GM19099 (cell line): ENCODE data around the gene NECAB2.

ENCODE experiments used
- POLR2A ChIP-seq: IDR thresholded peaks from 3 replicates; pipeline ENCODE4 v1.6.1; 2011; ENCODE audit warnings: low read depth; ENCODE audit not compliant: insufficient read length; ENCODE audit errors: extremely low read depth

NECAB2 gene

GRCh38 chr16:83967838-83968305 lies at the start of gene NECAB2:
Gene NECAB2, plus strand, starts transcription at chr16:83968244. Its CDS starts 405 bp downstream, at chr16:83968649.
- TF ChIP-seq POLR2A: no peak

DNA sequence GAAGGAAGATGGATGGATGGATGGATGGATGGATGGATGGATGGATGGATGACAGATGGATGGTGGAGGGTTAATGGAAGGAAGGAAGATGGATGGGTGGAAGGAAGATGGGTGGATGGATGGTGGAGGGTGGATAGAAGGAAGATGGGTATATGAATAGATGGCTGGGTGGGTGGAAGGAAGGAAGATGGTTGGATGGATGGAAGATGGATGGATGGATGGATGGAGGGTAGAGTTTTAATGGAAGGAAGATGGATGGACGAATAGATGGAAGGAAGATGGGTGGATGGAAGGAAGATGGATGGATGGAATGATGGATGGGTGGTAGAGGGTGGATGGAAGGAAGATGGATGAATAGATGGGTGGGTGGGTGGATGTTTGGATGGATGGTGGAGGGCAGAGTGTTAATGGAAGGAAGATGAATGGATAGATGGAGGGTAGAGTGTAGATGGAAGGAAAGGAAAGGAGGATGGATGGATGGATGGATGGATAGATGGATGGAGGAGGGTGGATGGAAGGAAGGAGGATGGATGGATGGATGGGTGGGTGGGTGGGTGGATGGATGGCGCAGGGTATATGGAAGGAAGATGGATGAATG lies 47.1 kb upstream of the NECAB2 start:
- TF ChIP-seq POLR2A: no peak

GRCh38 chr16:83923581-83924365 lies 44.3 kb upstream of the NECAB2 start:
- TF ChIP-seq POLR2A: no peak

DNA sequence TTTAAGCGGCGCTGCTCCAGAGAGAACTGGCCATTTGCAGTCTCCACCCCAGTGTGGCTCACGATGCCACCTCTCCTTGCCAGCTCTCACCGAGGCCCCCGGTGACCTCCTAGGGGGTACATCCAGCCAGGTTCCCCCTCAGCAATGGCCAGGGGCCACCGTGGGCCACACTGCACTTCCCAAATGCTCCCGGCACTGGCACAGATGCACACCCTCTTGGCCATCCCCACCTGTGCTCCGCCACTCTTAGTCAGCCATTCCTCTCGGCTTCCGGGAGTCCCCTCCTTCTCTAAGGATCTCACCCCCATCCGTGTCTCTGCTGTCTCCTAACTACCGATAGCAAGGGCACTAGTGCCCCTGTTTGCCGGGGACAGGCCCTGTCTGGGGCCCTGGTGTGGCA lies 43.4 kb upstream of the NECAB2 start:
- TF ChIP-seq POLR2A: no peak

DNA sequence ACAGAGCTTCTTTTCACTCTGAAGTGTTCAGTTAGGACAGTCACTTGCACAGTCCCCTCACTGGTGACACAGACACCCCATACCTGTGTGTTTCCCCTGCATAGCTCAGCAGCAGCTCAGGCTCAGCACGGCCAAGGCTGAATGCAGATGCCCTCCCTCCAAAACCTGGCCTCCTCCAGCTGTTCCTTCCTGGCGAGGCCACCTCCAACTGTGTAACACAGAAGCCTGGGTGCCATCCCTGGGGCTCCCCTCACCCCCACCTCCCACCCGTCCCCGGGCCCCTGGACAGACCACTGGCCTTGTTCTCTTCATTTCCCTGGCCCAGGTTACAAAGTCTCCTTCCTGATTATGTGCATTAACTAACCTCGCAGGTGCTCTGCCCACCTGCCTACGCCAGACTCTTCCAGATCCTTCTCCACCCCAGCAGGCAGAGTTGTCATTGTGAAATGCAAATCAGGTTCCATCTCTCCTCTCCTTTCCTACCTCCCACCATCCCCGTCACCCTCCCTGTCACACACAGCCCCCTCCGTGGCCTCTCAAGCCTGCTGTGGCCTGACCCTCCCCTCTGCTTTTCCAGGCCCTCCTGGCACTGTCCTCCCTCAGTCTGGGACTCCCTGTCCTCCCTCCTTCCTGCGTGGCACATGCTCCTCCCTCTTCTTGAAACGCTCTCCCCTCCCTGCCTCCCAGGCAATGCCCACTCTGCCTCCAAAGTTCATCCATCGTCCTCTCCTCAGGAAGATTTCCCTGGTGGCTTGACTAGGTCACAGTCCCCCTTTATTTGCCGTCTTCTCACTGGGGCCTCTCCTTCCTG lies 42.7 kb upstream of the NECAB2 start:
- TF ChIP-seq POLR2A: no peak

GRCh38 chr16:83925957-83926725 lies 41.9 kb upstream of the NECAB2 start:
- TF ChIP-seq POLR2A: no peak

DNA sequence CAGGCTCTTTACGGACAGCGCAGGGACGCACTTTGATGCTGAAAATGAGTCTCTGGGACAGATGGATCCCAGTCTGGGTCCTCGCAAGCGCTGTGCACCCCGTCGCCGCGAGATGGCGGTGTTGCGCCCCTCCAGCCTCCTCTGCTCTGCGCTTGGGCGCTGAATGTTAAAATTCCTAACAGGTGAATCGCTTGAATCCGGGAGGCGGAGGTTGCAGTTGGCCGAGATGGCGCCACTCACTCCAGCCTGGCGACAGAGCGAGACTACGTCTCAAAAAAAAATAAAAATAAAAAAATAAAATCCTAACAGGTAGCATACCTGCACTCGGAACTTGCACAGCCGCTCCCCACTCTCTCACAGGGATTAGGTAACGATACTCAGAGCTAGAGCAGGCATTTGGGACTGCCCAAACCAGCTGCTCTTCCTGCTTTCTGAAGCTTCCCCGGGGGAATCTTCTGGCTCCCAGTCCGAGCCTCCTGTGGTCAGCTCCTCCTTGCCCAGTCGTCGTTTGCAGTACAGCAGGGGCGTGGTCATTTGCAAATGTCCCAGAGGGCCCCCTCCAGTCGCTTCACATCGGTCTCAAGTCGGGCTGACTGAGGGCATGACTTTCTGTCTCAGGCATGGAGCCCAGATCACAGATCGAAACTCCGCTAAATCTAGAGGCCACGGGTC lies 41.2 kb upstream of the NECAB2 start:
- no peak for TF ChIP-seq POLR2A

DNA sequence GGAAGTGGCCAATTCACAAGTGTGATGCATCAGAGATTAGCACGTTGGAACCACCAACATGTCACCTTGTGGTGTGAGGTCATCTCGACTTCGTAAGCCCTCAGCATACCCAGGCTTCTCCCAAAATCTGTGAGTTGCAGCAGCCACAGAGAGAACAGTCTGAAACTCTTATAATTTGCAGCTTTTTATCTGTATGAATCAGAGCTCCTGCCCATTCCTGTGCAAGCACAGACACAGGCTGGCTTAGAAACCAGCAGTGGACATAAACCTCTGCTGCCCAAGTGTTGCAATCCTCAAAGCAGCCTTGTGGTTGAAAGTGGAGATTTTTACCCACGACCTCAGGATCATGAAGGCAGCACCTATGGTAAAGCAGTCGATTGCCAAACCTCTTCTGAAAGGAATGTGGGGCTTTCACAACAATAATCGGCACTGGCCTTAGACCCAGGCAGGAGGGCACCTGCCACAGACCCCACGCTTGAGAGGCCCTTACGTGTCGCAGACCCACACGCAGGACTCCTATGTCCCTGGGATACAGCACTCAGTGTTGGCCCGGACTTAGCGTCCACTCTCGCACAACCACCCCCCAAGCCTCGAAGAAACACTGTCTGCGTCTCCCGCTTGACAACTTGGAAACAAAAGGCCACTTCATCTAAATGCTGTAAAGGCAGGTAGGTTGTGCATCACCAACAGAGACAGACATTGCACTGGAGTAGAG lies 39.5 kb upstream of the NECAB2 start:
- TF ChIP-seq POLR2A: no peak

- TF ChIP-seq POLR2A: no peak
Observed at GRCh38 chr16:83929811-83930555, 38.1 kb upstream of the NECAB2 start.

DNA sequence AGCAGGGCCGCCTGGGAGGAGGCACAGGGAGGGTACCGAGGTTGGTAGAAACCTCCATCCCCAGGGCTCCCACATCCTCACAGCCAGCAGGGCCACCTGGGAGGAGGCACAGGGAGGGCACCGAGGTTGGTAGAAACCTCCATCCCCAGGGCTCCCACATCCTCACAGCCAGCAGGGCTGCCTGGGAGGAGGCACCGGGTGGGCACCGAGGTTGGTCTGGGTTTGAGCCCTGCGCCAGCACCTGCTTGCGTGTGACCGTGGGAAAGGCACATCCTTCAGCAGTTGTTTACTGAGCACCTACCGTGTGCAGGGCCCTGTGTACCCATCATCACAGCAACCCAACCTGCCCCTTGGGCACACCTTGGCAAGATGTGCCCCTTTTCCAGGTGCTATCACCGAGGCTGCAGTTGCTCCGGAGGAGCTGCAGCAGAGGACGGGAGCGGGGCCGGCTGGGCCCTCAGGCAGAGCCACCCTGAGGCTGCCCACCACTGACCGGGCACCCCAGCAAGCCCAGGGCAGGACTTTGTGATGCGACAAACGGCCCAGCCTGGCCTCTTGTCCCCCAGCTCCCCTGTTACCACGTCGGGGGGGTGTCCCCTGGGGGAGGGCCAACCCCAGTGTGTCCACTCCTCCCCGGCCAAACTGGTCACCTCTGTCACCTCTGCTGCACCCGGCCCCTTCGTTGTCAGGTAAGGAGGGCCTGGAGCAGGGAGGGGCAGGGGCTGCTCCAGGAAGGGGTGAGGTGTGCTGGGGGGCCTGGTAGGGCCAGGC lies 37.1 kb upstream of the NECAB2 start:
- no peak for TF ChIP-seq POLR2A

- TF ChIP-seq POLR2A: no peak
Observed at GRCh38 chr16:83931556-83931955, 36.5 kb upstream of the NECAB2 start.

DNA sequence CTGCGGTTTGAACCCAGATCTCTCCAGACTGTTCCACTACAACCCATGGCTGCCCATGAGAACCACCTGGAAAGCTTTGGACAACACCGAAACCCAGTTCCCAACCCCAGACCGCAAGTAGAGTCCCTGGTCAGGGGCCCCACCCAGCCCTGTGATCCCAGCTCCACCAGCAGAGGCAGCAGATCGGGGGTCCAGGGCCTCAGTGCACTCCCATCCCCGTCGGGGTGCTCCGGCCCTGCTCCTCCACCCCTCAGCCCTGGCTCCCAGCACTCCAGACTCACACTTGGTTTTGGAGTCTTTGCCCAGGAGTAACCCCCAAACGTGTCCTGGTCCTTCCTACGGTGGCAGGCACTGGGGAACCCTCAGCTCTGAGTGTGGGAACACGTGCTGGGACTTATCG lies 35.7 kb upstream of the NECAB2 start:
- no peak for TF ChIP-seq POLR2A
